GM12878 (cell line): Measurements from ENCODE around the gene MASP1. TPM values are rescaled to one million over a fixed set of nuclear protein-coding genes. Genes with fewer than 3 reads are reported as not detected.

Experiments
- ATAC-seq: fragments of 200-7000 bp; cut with Tn5 transposase; 3 replicates; pipeline ENCODE4 v1.9.1; 2020; ENCODE audit warnings: mild to moderate bottlenecking, moderate library complexity
- BruUV-seq: library from RNA; stranded (reverse); fragments of 400-500 nt; replicated peaks from 2 replicates; lab custom pipeline; 2021; lab: Mats Ljungman, UMichigan
- CTCF ChIA-PET: fragments of 300-600 bp; sonication (Branson Sonifier 250); formaldehyde crosslinking; extraction: SDS; loops from one replicate; lab custom pipeline; 2021; ENCODE audit warnings: inconsistent platforms; lab: Yijun Ruan, JAX
- POLR2A ChIA-PET: fragments of 350-600 bp; formaldehyde crosslinking; extraction: SDS; loops from one replicate; lab custom pipeline; 2021; ENCODE audit warnings: inconsistent platforms; lab: Charles Lee
- RAD21 ChIA-PET: fragments of 300-600 bp; sonication (Branson Sonifier 250); formaldehyde crosslinking; loops from one replicate; lab custom pipeline; 2023; ENCODE audit warnings: antibody characterized with exemption; ENCODE audit not compliant: unreplicated experiment; lab: Charles Lee
- SMC1A ChIA-PET: fragments of 300-600 bp; sonication (Branson Sonifier 250); formaldehyde crosslinking; loops from one replicate; lab custom pipeline; 2023; ENCODE audit not compliant: unreplicated experiment, uncharacterized antibody; lab: Charles Lee
- DNase-seq: peaks from one replicate; pipeline ENCODE4 v3.0.0-alpha.2; 2011; ENCODE audit warnings: low read depth, low spot score
- FAIRE-seq: peaks from 3 replicates; lab custom pipeline; 2011; peaks lifted over from hg19 to GRCh38; lab: Jason Lieb, UNC
- H2AFZ ChIP-seq: 2 replicates; pipeline ENCODE4 v1.6.0; 2011; ENCODE audit warnings: low read depth, low read length, control low read depth; ENCODE audit not compliant: control insufficient read depth
- H3K27ac ChIP-seq: 2 replicates; pipeline ENCODE4 v1.5.1; 2011; ENCODE audit warnings: control low read depth; ENCODE audit not compliant: control insufficient read depth, insufficient read depth
- H3K27me3 ChIP-seq, 2 experiments: replicated peaks in 1 of 2; 2 replicates each; pipeline versions ENCODE4 v1.6.0 to v1.6.1; 2011; ENCODE audit warnings: low read length in 1 of 2; ENCODE audit not compliant: control insufficient read depth in 2 of 2, insufficient read depth in 2 of 2
- H3K36me3 ChIP-seq, 2 experiments: 2 replicates each; pipeline ENCODE4 v1.5.1; 2011; ENCODE audit warnings: low read length in 1 of 2; ENCODE audit not compliant: control insufficient read depth in 2 of 2, insufficient read depth in 2 of 2
- H3K4me1 ChIP-seq: 2 replicates; pipeline ENCODE4 v1.6.1; 2011; ENCODE audit warnings: mild to moderate bottlenecking, low read length, moderate library complexity, mixed read lengths; ENCODE audit not compliant: control insufficient read depth, insufficient read depth
- H3K4me2 ChIP-seq: 2 replicates; pipeline ENCODE4 v1.6.0; 2011; ENCODE audit warnings: control low read depth; ENCODE audit not compliant: control insufficient read depth, insufficient read depth
- H3K4me3 ChIP-seq: fragments of 200-600 bp; sonication (generic); 2 replicates; pipeline ENCODE4 v1.5.1; 2016
- H3K79me2 ChIP-seq: 2 replicates; pipeline ENCODE4 v1.6.0; 2011; ENCODE audit warnings: low read length; ENCODE audit not compliant: control insufficient read depth, insufficient read depth
- H3K9ac ChIP-seq: 2 replicates; pipeline ENCODE4 v1.8.0; 2011; ENCODE audit warnings: low read length, control low read depth, mixed read lengths; ENCODE audit not compliant: control insufficient read depth, insufficient read depth
- H3K9me3 ChIP-seq: replicated peaks from 3 replicates; pipeline ENCODE4 v1.5.1; 2011; ENCODE audit warnings: mild to moderate bottlenecking, low read length; ENCODE audit not compliant: control insufficient read depth, insufficient read depth
- H4K20me1 ChIP-seq: 2 replicates; pipeline ENCODE4 v1.6.0; 2011; ENCODE audit not compliant: control insufficient read depth, insufficient read depth
- CEBPB ChIP-seq, 2 experiments: fragments of 150-350 bp in 1 of 2; IDR thresholded peaks; 2 replicates each; pipeline ENCODE4 v1.6.1; 2012 to 2014; ENCODE audit warnings: low read depth in 2 of 2, low read length in 2 of 2, borderline replicate concordance in 1 of 2, inconsistent platforms in 1 of 2
- FOXM1 ChIP-seq: IDR thresholded peaks from 2 replicates; pipeline ENCODE4 v1.6.1; 2012; ENCODE audit warnings: low read depth, mild to moderate bottlenecking, inconsistent platforms, low read length, moderate library complexity
- KAT2A ChIP-seq: conservative IDR thresholded peaks from 2 replicates; pipeline ENCODE4 v1.6.1; 2011; ENCODE audit warnings: low read depth, low read length; ENCODE audit not compliant: control insufficient read depth
- NFXL1 ChIP-seq: fragments of 450-650 bp; IDR thresholded peaks from 2 replicates; pipeline ENCODE4 v1.6.1; 2017; ENCODE audit warnings: antibody characterized with exemption, mild to moderate bottlenecking, borderline replicate concordance
- RELA ChIP-seq: fragments of 450-650 bp; IDR thresholded peaks from 2 replicates; pipeline ENCODE4 v1.8.0; 2014; ENCODE audit warnings: borderline replicate concordance; ENCODE audit not compliant: partially characterized antibody
- SIN3A ChIP-seq: IDR thresholded peaks from 2 replicates; pipeline ENCODE4 v1.6.1; 2012; ENCODE audit warnings: low read depth, low read length, improper control_type of control experiment
- SREBF2 ChIP-seq: IDR thresholded peaks from 2 replicates; pipeline ENCODE4 v1.6.1; 2012; ENCODE audit warnings: mild to moderate bottlenecking, low read length
- ZZZ3 ChIP-seq: IDR thresholded peaks from 2 replicates; pipeline ENCODE4 v1.6.1; 2011; ENCODE audit warnings: low read depth; ENCODE audit not compliant: control insufficient read depth, insufficient read length
- WGBS: methylation state at CpG from one replicate; pipeline ENCODE4 v1.1.6; 2016; ENCODE audit warnings: low lambda C conversion rate; ENCODE audit not compliant: insufficient replicate concordance, insufficient coverage; ENCODE audit errors: missing lambda C conversion rate; 5-methylcytosine and 5-hydroxymethylcytosine counted together
- in situ Hi-C: fragments of 300-500 bp; cut with MboI; formaldehyde crosslinking; loops from 9 replicates; pipeline ENCODE4 v1.14.3; 2018; ENCODE audit warnings: mixed read lengths
- intact Hi-C: fragments of 100-400 bp; cut with micrococcal nuclease; formaldehyde crosslinking; loops from one replicate; pipeline ENCODE4 v1.14.2; 2022; ENCODE audit not compliant: unreplicated experiment
- polyA plus RNA-seq, 11 experiments: library from polyadenylated mRNA; depleted of rRNA in 4 of 11; unstranded in 6 of 11; stranded (reverse) in 5 of 11; fragments of >200 nt; fragmentation: Nextera tagmentation in 4 of 11; fragmentation: Illumina TruSeq in 1 of 11; extraction: Ambion mirVana in 4 of 11; extraction: Trizol in 1 of 11; gene quantifications; 1 replicate in 1 of 11; 2 replicates in 10 of 11; pipeline versions ENCODE4 v1.2.1 to v1.2.3, GENCODE V29; 2011 to 2016; ENCODE audit warnings: inconsistent platforms in 2 of 11, missing spikeins in 2 of 11, low read depth in 1 of 11
- total RNA-seq, 4 experiments: library from RNA; depleted of rRNA in 3 of 4; stranded (reverse); fragments of >200 nt in 3 of 4; fragmentation: Illumina TruSeq in 1 of 4; extraction: Trizol in 1 of 4; gene quantifications; 2 replicates each; pipeline versions ENCODE4 v1.2.1 to v1.2.3, GENCODE V29; 2013 to 2021
- TF ChIP-seq, protein P1 (sequence below): IDR thresholded peaks from 2 replicates; pipeline ENCODE4 v1.6.1; 2011; ENCODE audit warnings: low read depth, low read length, improper control_type of control experiment, borderline replicate concordance

Gene MASP1
- total and polyA plus RNA-seq, 10 of the 15 experiments (the other 5 are each of a cell fraction or from before 2014, with no cell fraction given) = 0.05 TPM; not detected in 9

DNA sequence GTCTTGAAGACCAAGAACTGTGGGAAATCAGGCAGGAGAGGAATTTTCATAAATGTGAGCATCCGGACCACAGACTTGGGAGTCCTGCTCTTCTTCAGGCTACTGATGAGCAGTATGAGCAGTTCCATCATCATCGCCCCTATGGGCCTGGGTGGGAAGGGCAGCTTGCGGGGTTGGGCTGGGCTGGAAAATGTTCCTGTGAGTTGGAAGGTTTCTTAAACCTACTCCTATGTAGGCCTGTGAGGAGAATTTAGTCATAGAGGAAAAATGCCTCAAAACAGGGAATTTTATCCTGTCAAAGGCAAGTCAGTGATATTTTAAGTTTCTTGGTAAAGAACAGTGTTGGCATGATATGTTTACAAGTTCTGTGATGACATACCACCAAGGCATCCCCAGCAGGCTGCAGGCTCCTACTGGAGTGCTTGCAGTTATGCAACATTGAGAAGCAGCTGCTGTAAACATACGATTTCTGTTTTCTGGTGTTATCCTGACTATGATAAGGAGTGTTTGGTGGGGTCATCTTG lies 10.3 kb downstream of the MASP1 start:
- SMC1A ChIA-PET = no interaction called here
- in situ Hi-C loops = no loop called here
- TF ChIP-seq KAT2A (no peak), FOXM1 (no peak), NFXL1 (no peak), SREBF2 (no peak), CEBPB (IDR thresholded peaks at IDR 0.05; ENCODE audit: borderline replicate concordance in 1 of 2, low read depth in 2 of 2, low read length in 2 of 2) (no peak), SIN3A (no peak), RELA (no peak), ZZZ3 (no peak)
- TF ChIP-seq, protein P1, sequence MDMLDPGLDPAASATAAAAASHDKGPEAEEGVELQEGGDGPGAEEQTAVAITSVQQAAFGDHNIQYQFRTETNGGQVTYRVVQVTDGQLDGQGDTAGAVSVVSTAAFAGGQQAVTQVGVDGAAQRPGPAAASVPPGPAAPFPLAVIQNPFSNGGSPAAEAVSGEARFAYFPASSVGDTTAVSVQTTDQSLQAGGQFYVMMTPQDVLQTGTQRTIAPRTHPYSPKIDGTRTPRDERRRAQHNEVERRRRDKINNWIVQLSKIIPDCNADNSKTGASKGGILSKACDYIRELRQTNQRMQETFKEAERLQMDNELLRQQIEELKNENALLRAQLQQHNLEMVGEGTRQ = no peak
- H3K9me3 ChIP-seq = no peaks in the 10 kb centered on the region
- DNase-seq = no peak
- H3K36me3 ChIP-seq = no peaks in the 10 kb centered on the region
- CTCF ChIA-PET = no interaction called here
- peaks cover 0 to 4% of the 10 kb centered on the region in 2 experiments; a peak in 2 of 4 replicates for H3K27me3 ChIP-seq
- H3K79me2 ChIP-seq = no peaks in the 10 kb centered on the region
- H3K4me3 ChIP-seq = no peak overlapping the region
- no peaks in the 10 kb centered on the region for H3K4me1 ChIP-seq
- no peaks in the 10 kb centered on the region for H4K20me1 ChIP-seq
- ATAC-seq = no peak
- RAD21 ChIA-PET = no interaction called here
- BruUV-seq = no TSS peak
- 24% methylated on average over 4 of the region's 4 CpGs for WGBS
- intact Hi-C loops = no loop called here
- FAIRE-seq = no peak
- POLR2A ChIA-PET = no interaction called here
- no peak overlapping the region for H3K9ac ChIP-seq
- H2AFZ ChIP-seq = no peak overlapping the region
- H3K4me2 ChIP-seq = no peak overlapping the region
- H3K27ac ChIP-seq = no peak overlapping the region
